Adrenal gland (tissue), 12 donors: Measurements from ENCODE around the gene BOD1L2. TPM values are rescaled to one million over a fixed set of nuclear protein-coding genes. Genes with fewer than 3 reads are reported as not detected.

Experiments used
- DNase-seq, 7 donors: peaks; one replicate each; pipeline ENCODE4 v3.0.0-alpha.2; 2019 to 2020
- H3K27ac ChIP-seq, 5 donors: fragments of 200-600 bp; sonication (generic) in 4 of 5; 1 replicate in 3 of 5; 2 replicates in 2 of 5; pipeline versions ENCODE4 v1.5.1 to v1.8.0; 2016 to 2020; ENCODE audit warnings: mild to moderate bottlenecking in 1 of 5
- H3K27me3 ChIP-seq: fragments of 200-600 bp; 2 replicates; pipeline ENCODE4 v1.8.0; 2021
- H3K36me3 ChIP-seq, 2 donors: fragments of 200-600 bp; replicated peaks in 1 of 2; 1 replicate in 1 of 2; 2 replicates in 1 of 2; pipeline versions ENCODE4 v1.5.1 to v1.8.0; 2018 to 2022
- H3K4me1 ChIP-seq, 2 donors: fragments of 200-600 bp; replicated peaks in 1 of 2; 1 replicate in 1 of 2; 2 replicates in 1 of 2; pipeline versions ENCODE4 v1.5.1 to v1.8.0; 2018 to 2021
- H3K4me3 ChIP-seq, 4 donors: fragments of 200-600 bp; sonication (generic) in 3 of 4; one replicate each; pipeline ENCODE4 v1.5.1; 2016 to 2018
- H3K9me3 ChIP-seq, 3 donors: fragments of 200-600 bp; sonication (generic) in 1 of 3; replicated peaks in 1 of 3; 1 replicate in 2 of 3; 2 replicates in 1 of 3; pipeline versions ENCODE4 v1.5.1 to v1.8.0; 2016 to 2021
- POLR2A ChIP-seq, 2 donors: fragments of 450-650 bp; IDR thresholded peaks; one replicate each; pipeline ENCODE4 v1.6.1; 2017; ENCODE audit warnings: antibody characterized with exemption in 2 of 2, mild to moderate bottlenecking in 2 of 2, moderate library complexity in 1 of 2
- WGBS, 4 donors: extraction: QIAGEN DNeasy Blood & Tissue Kit in 2 of 4; methylation state at CpG; one replicate each; pipeline versions ENCODE4 v1.1.5 to v1.1.7; 2013 to 2017; 5-methylcytosine and 5-hydroxymethylcytosine counted together
- intact Hi-C, 2 donors: fragments of 100-400 bp; cut with DNase I; formaldehyde crosslinking; loops; one replicate each; pipeline versions ENCODE4 v1.14.1 to v1.15.0; 2022 to 2023
- polyA plus RNA-seq, 3 donors: library from polyadenylated mRNA; stranded (reverse); fragments of 200-250 nt in 2 of 3; fragments of 350-450 nt in 1 of 3; fragmentation: Illumina TruSeq in 1 of 3; extraction: RNeasy Lipid Tissue Mini Kit (QIAGEN cat#74804) in 1 of 3; gene quantifications; one replicate each; pipeline ENCODE4 v1.2.3, GENCODE V29; 2013 to 2014
- total RNA-seq, 9 donors: library from RNA; depleted of rRNA in 4 of 9; stranded (reverse); fragments of >200 nt in 4 of 9; fragments of 120-200 nt in 1 of 9; fragmentation: NEBNext Ultra II Directional in 1 of 9; extraction: Animal tissue kit (Norgen Biotek cat#: 25700) in 1 of 9; gene quantifications; one replicate each; pipeline versions ENCODE4 v1.1.0 to v1.2.4, GENCODE V29; 2013 to 2023
- TF ChIP-seq, protein P1 (sequence below), 6 experiments: fragments of 450-650 bp in 4 of 6; fragments of 200-600 bp in 2 of 6; sonication (generic) in 1 of 6; IDR thresholded peaks; 1 replicate in 5 of 6; 2 replicates in 1 of 6; pipeline versions ENCODE4 v1.5.1 to v1.8.0; 2016 to 2021; ENCODE audit warnings: antibody characterized with exemption in 6 of 6, mild to moderate bottlenecking in 2 of 6, moderate library complexity in 1 of 6
- donor health status: healthy with polysubstance abuse.
- donor health status: Bipolar disorder and iron deficiency.
- donor health status: DM: yes; HTN: yes; CAD: no.
- donor health status: DM: no; HTN: no; CAD: no.
- donor health status: DM: no; HTN: no; CAD: no.
- donor health status: DM: yes; HTN: yes; CAD: no.

Gene BOD1L2
- total and polyA plus RNA-seq, 12 donors: not detected

DNA sequence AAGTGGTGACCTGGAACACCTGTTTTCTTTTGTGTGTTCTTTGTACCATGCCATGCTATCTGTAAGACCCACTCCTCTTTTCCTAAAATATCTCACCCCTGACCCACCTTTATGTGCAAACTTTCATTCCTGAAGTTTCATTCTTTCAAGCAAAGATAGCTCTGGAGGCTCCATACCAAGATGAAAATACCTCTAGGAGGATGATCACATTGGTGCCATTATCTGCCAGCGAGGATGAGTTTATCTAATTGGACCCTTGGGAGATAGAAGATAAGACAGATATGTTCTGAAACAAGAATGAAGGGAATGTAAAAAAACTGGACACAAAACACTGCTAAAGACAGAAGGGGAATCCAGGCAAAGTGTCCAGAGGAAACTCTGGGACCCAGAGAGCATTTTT, 24.1 kb downstream of the BOD1L2 start:
- 42 to 53% (median 46%) methylated on average over 1 of the region's 1 CpG for WGBS, 4 donors
- intact Hi-C loops: no loop called here
- Histone ChIP-seq H3K4me3 (no peak overlapping the region), H3K27me3 (no peaks in the 10 kb centered on the region), H3K27ac (no peak overlapping the region), H3K4me1 (no peaks in the 10 kb centered on the region), H3K9me3 (no peaks in the 10 kb centered on the region), H3K36me3 (no peaks in the 10 kb centered on the region)
- DNase-seq: no peak
- TF ChIP-seq POLR2A (IDR thresholded peaks at IDR 0.05): no peak
- TF ChIP-seq, protein P1, sequence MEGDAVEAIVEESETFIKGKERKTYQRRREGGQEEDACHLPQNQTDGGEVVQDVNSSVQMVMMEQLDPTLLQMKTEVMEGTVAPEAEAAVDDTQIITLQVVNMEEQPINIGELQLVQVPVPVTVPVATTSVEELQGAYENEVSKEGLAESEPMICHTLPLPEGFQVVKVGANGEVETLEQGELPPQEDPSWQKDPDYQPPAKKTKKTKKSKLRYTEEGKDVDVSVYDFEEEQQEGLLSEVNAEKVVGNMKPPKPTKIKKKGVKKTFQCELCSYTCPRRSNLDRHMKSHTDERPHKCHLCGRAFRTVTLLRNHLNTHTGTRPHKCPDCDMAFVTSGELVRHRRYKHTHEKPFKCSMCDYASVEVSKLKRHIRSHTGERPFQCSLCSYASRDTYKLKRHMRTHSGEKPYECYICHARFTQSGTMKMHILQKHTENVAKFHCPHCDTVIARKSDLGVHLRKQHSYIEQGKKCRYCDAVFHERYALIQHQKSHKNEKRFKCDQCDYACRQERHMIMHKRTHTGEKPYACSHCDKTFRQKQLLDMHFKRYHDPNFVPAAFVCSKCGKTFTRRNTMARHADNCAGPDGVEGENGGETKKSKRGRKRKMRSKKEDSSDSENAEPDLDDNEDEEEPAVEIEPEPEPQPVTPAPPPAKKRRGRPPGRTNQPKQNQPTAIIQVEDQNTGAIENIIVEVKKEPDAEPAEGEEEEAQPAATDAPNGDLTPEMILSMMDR (IDR thresholded peaks at IDR 0.05): no peak

- no peak for TF ChIP-seq POLR2A (IDR thresholded peaks at IDR 0.05)
- TF ChIP-seq, protein P1 (IDR thresholded peaks at IDR 0.05): no peak
- DNase-seq: no peak
- Histone ChIP-seq H3K4me3 (no peak overlapping the region), H3K27ac (no peak overlapping the region), H3K9me3 (no peaks in the 10 kb centered on the region), H3K27me3 (no peaks in the 10 kb centered on the region), H3K4me1 (no peaks in the 10 kb centered on the region), H3K36me3 (no peaks in the 10 kb centered on the region)
- intact Hi-C loops: no loop called here
- WGBS, 4 donors: 50 to 65% (median 58%) methylated on average over 2 of the region's 2 CpGs
Measured at GRCh38 chr18:57175532-57175931, 28.6 kb downstream of the BOD1L2 start.

GRCh38 chr18:57185434-57185833, 38.5 kb downstream of the BOD1L2 start:
- H3K9me3 ChIP-seq: peaks cover 0 to 14% (median 13%) of the 10 kb centered on the region in 3 donors
- H3K36me3 ChIP-seq: no peaks in the 10 kb centered on the region

GRCh38 chr18:57188851-57189557, 42.1 kb downstream of the BOD1L2 start:
- intact Hi-C loops: no loop called here
- no peak for TF ChIP-seq POLR2A (IDR thresholded peaks at IDR 0.05)
- TF ChIP-seq, protein P1 (IDR thresholded peaks at IDR 0.05): no peak
- DNase-seq: no peak
- Histone ChIP-seq H3K36me3 (no peaks in the 10 kb centered on the region), H3K4me3 (no peak overlapping the region), H3K27ac (no peak overlapping the region), H3K4me1 (no peaks in the 10 kb centered on the region), H3K9me3 (peaks cover 0 to 14% (median 7%) of the 10 kb centered on the region in 3 donors), H3K27me3 (no peaks in the 10 kb centered on the region)
- WGBS, 4 donors: 41 to 46% (median 45%) methylated on average over 6 of the region's 6 CpGs

More at GRCh38 chr18:57185434-57185833, 38.5 kb downstream of the BOD1L2 start:
- H3K27me3 ChIP-seq: no peaks in the 10 kb centered on the region
- WGBS, 4 donors: 82 to 88% (median 83%) methylated on average over 1 of the region's 1 CpG
- TF ChIP-seq POLR2A (IDR thresholded peaks at IDR 0.05): no peak
- TF ChIP-seq, protein P1 (IDR thresholded peaks at IDR 0.05): no peak
- H3K27ac ChIP-seq: no peak overlapping the region
- no peak for DNase-seq
- intact Hi-C loops: no loop called here
- no peaks in the 10 kb centered on the region for H3K4me1 ChIP-seq
- no peak overlapping the region for H3K4me3 ChIP-seq
